RWPE1 (cell line): ENCODE measurements around the gene KCNJ6.

Source experiments
- CTCF ChIA-PET: fragments of 350-600 bp; sonication (Branson Sonifier 250); formaldehyde crosslinking; extraction: SDS; loops from one replicate; lab custom pipeline; 2021; lab: Yijun Ruan, JAX
- POLR2A ChIA-PET: fragments of 400-600 bp; formaldehyde crosslinking; extraction: SDS; loops from one replicate; lab custom pipeline; 2020; ENCODE audit warnings: antibody characterized with exemption; ENCODE audit not compliant: low non-redundant PET; lab: Yijun Ruan, JAX
- DNase-seq: peaks from one replicate; pipeline ENCODE4 v3.0.0; 2012; ENCODE audit warnings: low spot score
- H3K27ac ChIP-seq: fragments of 450-650 bp; 2 replicates; pipeline ENCODE4 v1.5.1; 2017
- CTCF ChIP-seq: fragments of 450-650 bp; conservative IDR thresholded peaks from 2 replicates; pipeline ENCODE4 v1.5.1; 2017; ENCODE audit warnings: low read depth, mild to moderate bottlenecking

The KCNJ6 gene

GRCh38 chr21:37758982-37759381 lies 157.3 kb downstream of the KCNJ6 start:
- DNase-seq = peak; percentile 38
- TF ChIP-seq CTCF = no peak; the same call in 1 of the 2 replicates
- CTCF ChIA-PET = interaction anchor here (0.5 to 1.8 kb wide), 10 partner anchors 9 to 1743 kb away, joined by 3 to 11 read pairs (median 4); no protein-coding TSS in a partner anchor
- H3K27ac ChIP-seq = no peak overlapping the region
- POLR2A ChIA-PET = no interaction called here

DNA sequence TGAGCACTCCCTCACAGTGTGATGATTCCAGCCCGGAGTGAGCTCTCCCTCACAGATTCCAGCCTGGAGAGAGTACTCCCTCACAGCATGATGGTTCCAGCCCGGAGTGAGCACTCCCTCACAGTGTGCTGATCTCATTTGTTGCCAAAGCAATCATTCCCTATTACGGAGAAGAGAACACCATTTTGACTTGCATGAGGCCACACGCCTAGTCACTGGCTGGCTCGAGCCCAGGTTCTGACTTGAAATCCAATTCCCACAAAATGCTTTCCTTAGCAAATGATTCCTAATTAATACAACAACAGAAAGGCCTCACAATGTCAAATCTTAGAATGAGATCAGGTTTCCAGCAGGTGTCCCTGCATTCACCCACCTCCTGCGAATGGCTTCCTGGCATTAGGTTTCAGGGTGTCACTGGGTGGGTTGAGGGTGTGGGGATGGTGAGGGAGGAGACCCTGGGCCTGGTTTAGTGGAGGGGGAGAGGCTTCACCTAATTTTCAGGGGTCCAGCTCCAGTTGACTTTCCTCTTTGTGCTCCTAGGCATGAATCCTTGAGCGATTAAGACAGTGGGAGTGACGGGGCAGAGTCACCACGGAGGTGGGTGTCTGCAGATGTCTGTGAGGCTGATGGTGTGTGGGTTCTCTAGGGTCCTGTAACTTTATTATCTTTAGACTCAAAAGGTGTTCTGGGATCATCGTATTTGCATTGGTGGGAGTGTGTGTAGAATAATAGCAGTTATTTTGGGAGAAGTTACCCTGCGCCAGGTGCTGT lies 158.5 kb downstream of the KCNJ6 start:
- no peak for DNase-seq
- ChIA-PET POLR2A (no interaction called here), CTCF (interaction anchor here (0.7 to 0.9 kb wide), 2 partner anchors 385 to 598 kb away, joined by 4 to 5 read pairs; no protein-coding TSS in a partner anchor)
- TF ChIP-seq CTCF = no peak
- no peak overlapping the region for H3K27ac ChIP-seq

- no peak for TF ChIP-seq CTCF
- H3K27ac ChIP-seq = no peak overlapping the region
- POLR2A ChIA-PET = no interaction called here
- no peak for DNase-seq
- CTCF ChIA-PET = no interaction called here
Observed at GRCh38 chr21:37753122-37753599, 163.1 kb downstream of the KCNJ6 start.

DNA sequence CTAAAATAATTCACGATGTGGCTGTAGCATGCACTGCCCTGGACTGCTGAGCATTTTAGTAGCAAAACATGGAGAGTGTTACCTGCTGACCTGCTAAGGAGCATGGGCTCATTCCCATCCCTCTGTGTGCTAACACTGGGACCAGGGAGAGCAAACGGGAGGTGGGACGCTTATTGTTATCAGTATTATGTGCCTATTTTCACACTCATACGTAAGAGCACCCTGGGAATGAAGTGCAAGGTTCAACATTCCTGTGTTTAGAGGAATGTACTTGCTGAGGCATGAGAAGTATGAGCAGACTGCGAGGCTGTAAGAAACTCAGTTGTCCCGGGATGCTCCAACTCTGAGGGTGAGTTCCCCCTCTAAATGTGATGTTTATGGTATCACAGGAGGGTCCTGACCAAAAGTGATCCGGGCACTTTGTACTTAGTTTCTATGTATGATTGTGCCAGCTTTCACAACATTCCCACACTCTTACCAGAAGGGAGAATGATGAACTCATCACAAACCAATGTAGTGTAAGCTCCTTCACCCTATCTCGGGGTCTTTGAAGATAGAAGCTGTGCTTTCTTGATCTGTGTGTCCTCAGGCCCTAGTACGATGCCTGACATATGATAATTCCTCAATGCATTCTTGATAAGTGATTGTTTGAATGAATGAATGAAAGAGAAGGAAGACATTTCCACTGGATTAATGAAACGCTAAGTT lies 164.8 kb downstream of the KCNJ6 start:
- no peak for DNase-seq
- H3K27ac ChIP-seq = no peak overlapping the region
- CTCF ChIA-PET = interaction anchor here (0.6 kb wide), 1 partner anchor 815 kb away, joined by 3 read pairs; no protein-coding TSS in a partner anchor
- POLR2A ChIA-PET = interaction anchor here (0.6 kb wide), 1 partner anchor 115 kb away, joined by 4 read pairs; no protein-coding TSS in a partner anchor
- no peak for TF ChIP-seq CTCF

DNA sequence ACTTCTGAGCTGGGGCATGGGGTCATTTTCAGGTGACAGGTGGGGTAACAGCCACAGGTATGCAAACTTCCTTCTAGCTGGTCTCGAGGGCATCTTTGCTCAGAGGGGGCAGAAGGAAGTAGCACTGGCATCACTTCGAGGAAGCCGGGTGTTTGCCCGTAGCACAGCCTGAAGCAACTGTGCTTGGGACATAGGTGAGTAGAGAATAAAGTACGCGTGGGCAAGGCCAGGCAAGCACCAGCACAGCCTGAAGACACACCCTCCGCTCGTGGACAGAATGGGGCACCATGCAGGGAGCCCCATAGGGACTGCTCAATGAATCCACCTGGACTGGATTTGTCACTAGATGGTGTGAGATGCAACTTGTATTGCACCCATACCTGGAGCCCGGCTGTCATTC lies 167.1 kb downstream of the KCNJ6 start:
- ChIA-PET POLR2A (no interaction called here), CTCF (interaction anchor here (0.6 kb wide), 2 partner anchors 222 to 401 kb away, joined by 3 read pairs; no protein-coding TSS in a partner anchor)

More for the DNA sequence above, 167.1 kb downstream of the KCNJ6 start:
- DNase-seq = peak; percentile 59
- no peak for TF ChIP-seq CTCF
- no peak overlapping the region for H3K27ac ChIP-seq
